T follicular helper cell (primary cell): Measurements from ENCODE around the gene CAPN11.
"Not testable (repeated sequence)": the region's sequence is repeated elsewhere in the genome, so short reads cannot be mapped to it uniquely, and the experiment has no call there.

Experiments used
- DNase-seq: peaks from one replicate; pipeline ENCODE4 v3.0.0-alpha.2; 2020; ENCODE audit warnings: low read depth

CAPN11 gene

GRCh38 chr6:44181784-44182183, 23.2 kb downstream of the CAPN11 start:
- not testable (repeated sequence) for DNase-seq

GRCh38 chr6:44182911-44183390, 24.3 kb downstream of the CAPN11 start:
- no peak for DNase-seq

DNA sequence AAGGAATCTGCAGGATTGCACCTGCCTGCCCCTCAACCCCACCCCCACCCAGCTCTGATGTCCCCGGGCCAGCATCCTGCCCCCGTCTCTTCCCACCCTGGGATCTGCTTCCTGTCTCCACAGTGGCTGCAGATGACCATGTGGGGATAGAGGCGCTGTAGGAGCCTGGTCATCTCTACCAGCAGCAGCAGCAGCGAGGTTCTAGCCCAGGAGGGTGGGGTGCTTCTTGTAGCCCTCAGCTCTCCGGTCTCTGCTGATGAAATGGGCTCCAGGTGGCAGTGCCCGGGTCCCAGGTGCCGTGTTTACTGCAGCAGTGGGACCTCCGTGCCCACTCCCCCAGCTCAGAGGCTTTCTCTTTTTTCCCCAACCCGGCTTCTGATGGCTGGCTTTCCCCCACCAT, 25.2 kb downstream of the CAPN11 start:
- DNase-seq = no peak

- DNase-seq = not testable (repeated sequence)
Measured at GRCh38 chr6:44185356-44185755, 26.7 kb downstream of the CAPN11 start.

- no peak for DNase-seq
Measured at GRCh38 chr6:44185953-44186634, 27.5 kb downstream of the CAPN11 start.

GRCh38 chr6:44186635-44187025, 28.0 kb downstream of the CAPN11 start:
- no peak for DNase-seq

GRCh38 chr6:44188819-44189218, 30.2 kb downstream of the CAPN11 start:
- no peak for DNase-seq

DNA sequence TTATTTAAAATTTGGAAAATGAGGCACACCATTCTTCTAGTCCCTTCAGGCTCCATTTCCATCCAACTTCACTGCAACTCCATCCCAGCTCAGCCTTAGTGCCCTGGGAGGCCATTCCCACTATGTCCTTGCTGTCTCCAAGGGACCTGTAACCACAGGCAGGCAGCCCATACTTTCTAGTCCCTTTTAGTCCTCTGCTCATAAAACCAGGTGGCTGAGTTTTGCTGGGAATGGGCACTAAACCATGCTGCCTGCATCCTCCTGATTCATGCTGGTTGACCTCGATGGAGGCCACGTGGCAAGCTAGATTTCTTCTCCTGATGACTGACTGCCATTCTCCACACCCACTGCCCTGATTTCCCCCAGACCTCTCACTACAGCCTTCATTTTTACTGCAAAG, 30.6 kb downstream of the CAPN11 start:
- DNase-seq = no peak

GRCh38 chr6:44190715-44191114, 32.1 kb downstream of the CAPN11 start:
- DNase-seq = no peak

GRCh38 chr6:44192428-44193041, 33.9 kb downstream of the CAPN11 start:
- DNase-seq = no peak

- no peak for DNase-seq
Measured at GRCh38 chr6:44193307-44193910, 34.8 kb downstream of the CAPN11 start.

GRCh38 chr6:44194326-44194725, 35.7 kb downstream of the CAPN11 start:
- no peak for DNase-seq

DNA sequence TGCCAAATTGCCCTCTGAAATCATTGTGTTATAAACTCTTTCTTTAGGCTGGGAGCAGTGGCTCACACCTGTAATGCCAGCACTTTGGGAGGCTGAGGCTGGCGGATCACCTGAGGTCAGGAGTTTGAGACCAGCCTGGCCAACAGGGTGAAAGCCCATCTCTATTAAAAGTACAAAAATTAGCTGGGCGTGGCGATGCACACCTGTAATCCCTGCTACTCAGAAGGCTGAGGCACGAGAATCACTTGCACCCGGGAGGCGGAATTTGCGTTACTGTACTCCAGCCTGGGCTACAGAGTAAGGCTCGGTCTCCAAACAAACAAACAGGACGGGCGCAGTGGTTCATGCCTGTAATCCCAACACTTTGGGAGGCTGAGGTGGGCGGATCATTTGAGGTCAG, 37.7 kb downstream of the CAPN11 start:
- not testable (repeated sequence) for DNase-seq

- no peak for DNase-seq
Measured at GRCh38 chr6:44198684-44199083, 40.1 kb downstream of the CAPN11 start.

DNA sequence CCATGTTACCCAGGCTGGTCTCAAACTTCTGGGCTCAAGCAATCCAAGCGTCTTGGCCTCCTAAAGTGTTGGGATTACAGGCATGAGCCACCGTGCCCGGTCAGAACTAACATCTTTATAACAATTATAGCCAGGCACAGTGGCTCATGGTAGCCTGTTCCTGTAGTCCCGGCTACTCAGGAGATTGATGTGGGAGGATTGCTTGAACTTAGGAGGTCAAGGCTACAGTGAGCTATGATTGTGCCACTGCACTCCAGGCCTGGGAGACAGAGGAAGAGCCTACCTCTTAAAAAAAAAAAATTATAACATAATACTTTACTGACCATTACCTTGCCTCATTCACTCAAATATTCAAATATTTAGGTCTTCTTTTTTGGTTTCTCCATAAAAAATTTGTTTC, 41.3 kb downstream of the CAPN11 start:
- DNase-seq = no peak

- DNase-seq = no peak
Measured at GRCh38 chr6:44201200-44201599, 42.6 kb downstream of the CAPN11 start.

GRCh38 chr6:44201638-44202303, 43.2 kb downstream of the CAPN11 start:
- DNase-seq = no peak

- DNase-seq = no peak
Measured at GRCh38 chr6:44202332-44202971, 43.8 kb downstream of the CAPN11 start.

DNA sequence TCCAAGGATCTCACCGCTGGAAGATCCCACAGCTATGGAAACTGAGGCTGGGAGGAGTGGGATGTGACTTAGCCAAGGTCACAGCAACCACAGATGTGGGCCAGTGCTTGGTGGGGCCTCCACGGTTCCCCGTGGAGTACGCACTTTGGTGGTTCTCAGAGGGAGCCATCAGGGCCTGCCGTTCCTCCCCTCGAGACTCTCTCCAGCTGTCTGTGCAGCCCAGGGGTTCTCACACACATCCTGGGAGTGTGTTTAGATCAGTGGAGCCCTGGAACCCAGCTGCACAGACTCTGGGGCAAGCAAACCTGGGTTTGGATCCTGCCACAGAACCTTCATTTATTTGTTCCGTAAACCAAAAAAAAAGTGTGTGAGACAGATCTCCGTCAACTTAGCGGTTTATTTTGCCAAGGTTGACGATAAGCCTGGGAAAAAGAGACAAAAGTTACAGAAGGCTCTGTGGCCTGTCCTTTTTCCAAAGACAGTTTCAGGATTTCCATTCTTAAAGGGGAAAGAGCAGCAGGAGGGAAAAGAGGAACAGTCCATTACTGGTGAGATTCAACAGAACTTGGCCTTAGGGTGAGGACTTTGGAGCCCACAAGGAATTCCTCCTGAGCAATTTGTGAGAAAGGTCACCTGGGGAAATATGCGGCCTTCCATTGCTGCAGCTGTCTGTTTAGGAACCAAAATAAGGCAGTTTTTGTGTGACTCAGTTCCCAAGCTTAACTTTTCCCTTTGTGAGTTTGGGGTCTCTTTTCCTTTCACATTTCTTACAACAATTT, 44.5 kb downstream of the CAPN11 start:
- no peak for DNase-seq

DNA sequence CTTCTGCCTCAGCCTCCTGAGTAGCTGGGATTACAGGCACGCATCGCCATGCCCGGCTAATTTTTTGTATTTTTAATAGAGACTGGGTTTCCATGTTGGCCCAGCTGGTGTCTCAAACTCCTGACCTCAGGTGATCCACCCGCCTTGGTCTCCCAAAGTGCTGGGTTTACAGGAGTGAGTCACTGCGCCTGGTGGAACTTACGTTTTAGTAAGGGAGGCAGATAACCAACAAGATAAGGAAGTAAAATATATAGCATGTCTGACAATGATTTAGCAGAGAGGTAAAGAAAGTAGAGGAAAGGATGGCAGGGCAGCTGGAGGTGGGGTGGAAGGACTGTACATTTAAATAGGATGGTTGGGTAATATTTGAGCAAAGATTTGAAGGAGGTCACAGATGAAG, 45.3 kb downstream of the CAPN11 start:
- DNase-seq = no peak

GRCh38 chr6:44207966-44208365, 49.3 kb downstream of the CAPN11 start:
- no peak for DNase-seq
